Measurements from ENCODE around the gene GPC3.

- TF ChIP-seq CTCF (conservative IDR thresholded peaks at IDR 0.05) (no peak), ZFX (IDR thresholded peaks at IDR 0.05) (no peak)
Observed at GRCh38 chrX:134025986-134026545, 40.7 kb upstream of the GPC3 start.

Data from C4-2B (cell line).